Fibroblast of lung (primary cell): ENCODE data around the gene ANLN. TPM values are rescaled to one million over a fixed set of nuclear protein-coding genes. Genes with fewer than 3 reads are reported as not detected.
A peak's percentile ranks its signal among the peaks of the same experiment; 100 is the strongest.

ENCODE experiments used
- DNase-seq, 2 donors: peaks; one replicate each; pipeline versions ENCODE4 v3.0.0 to v3.0.0-alpha.2; 2010; ENCODE audit warnings: low read depth in 2 of 2
- H2AFZ ChIP-seq: 2 replicates; pipeline ENCODE4 v1.5.1; 2012; ENCODE audit warnings: low read length, control low read depth, inconsistent platforms
- H3K27ac ChIP-seq: 2 replicates; pipeline ENCODE4 v1.5.1; 2011; ENCODE audit warnings: low read length, control low read depth; ENCODE audit not compliant: insufficient read depth
- H3K27me3 ChIP-seq: 2 replicates; pipeline ENCODE4 v1.5.1; 2011; ENCODE audit warnings: mild to moderate bottlenecking, low read length; ENCODE audit not compliant: control insufficient read depth, insufficient read depth
- H3K36me3 ChIP-seq: 2 replicates; pipeline ENCODE4 v1.5.1; 2011; ENCODE audit warnings: low read length; ENCODE audit not compliant: control insufficient read depth, insufficient read depth
- H3K4me1 ChIP-seq: 2 replicates; pipeline ENCODE4 v1.5.1; 2011; ENCODE audit warnings: low read length; ENCODE audit not compliant: control insufficient read depth, insufficient read depth; ENCODE audit errors: extremely low read depth
- H3K4me2 ChIP-seq: 2 replicates; pipeline ENCODE4 v1.5.1; 2011; ENCODE audit warnings: low read length, control low read depth; ENCODE audit not compliant: insufficient read depth; ENCODE audit errors: extremely low read depth
- H3K4me3 ChIP-seq, 4 experiments: fragments of 200-600 bp in 1 of 4; sonication (generic) in 1 of 4; replicated peaks in 1 of 4; 2 replicates each; pipeline ENCODE4 v1.5.1; 2011 to 2016; ENCODE audit warnings: low read length in 4 of 4, low read depth in 3 of 4, mild to moderate bottlenecking in 3 of 4, control low read depth in 2 of 4, inconsistent platforms in 1 of 4, mixed read lengths in 1 of 4; ENCODE audit not compliant: insufficient read depth in 1 of 4; ENCODE audit errors: control extremely low read depth in 1 of 4
- H3K79me2 ChIP-seq: 2 replicates; pipeline ENCODE4 v1.5.1; 2012; ENCODE audit warnings: mild to moderate bottlenecking, low read length, inconsistent platforms; ENCODE audit not compliant: control insufficient read depth, insufficient read depth
- H3K9ac ChIP-seq: 2 replicates; pipeline ENCODE4 v1.5.1; 2011; ENCODE audit warnings: mild to moderate bottlenecking, low read length, control low read depth; ENCODE audit not compliant: insufficient read depth
- H3K9me3 ChIP-seq: 2 replicates; pipeline ENCODE4 v1.5.1; 2012; ENCODE audit warnings: low read depth, low read length; ENCODE audit not compliant: control insufficient read depth, insufficient read depth
- H4K20me1 ChIP-seq: 2 replicates; pipeline ENCODE4 v1.5.1; 2011; ENCODE audit warnings: low read length; ENCODE audit not compliant: control insufficient read depth, insufficient read depth; ENCODE audit errors: extremely low read depth
- CTCF ChIP-seq, 2 donors: IDR thresholded peaks in 1 of 2; conservative IDR thresholded peaks in 1 of 2; 1 replicate in 1 of 2; 2 replicates in 1 of 2; pipeline ENCODE4 v1.5.1; 2011 to 2012; ENCODE audit warnings: low read length in 2 of 2, control low read depth in 1 of 2, inconsistent platforms in 1 of 2, low read depth in 1 of 2, mild to moderate bottlenecking in 1 of 2
- EZH2 ChIP-seq: IDR thresholded peaks from 2 replicates; pipeline ENCODE4 v1.5.1; 2012; ENCODE audit warnings: low read length, control low read depth, mild to moderate bottlenecking; ENCODE audit errors: missing control alignments
- polyA plus RNA-seq, 2 donors: library from polyadenylated mRNA; depleted of rRNA in 1 of 2; stranded (reverse) in 1 of 2; unstranded in 1 of 2; fragments of >200 nt; gene quantifications; 2 replicates each; pipeline ENCODE4 v1.2.1, GENCODE V29; 2011 to 2012; ENCODE audit warnings: missing spikeins in 1 of 2
- total RNA-seq: library from RNA; depleted of rRNA; stranded (reverse); fragments of >200 nt; gene quantifications from 2 replicates; pipeline ENCODE4 v1.2.1, GENCODE V29; 2014

ANLN gene
- total and polyA plus RNA-seq, 2 donors (not counting 1 experiment from before 2014, with no cell fraction given), result 21.5 to 25.3 TPM

- Histone ChIP-seq H3K4me3 (no peak overlapping the region), H2AFZ (no peak overlapping the region), H3K27me3 (no peaks in the 10 kb centered on the region), H3K36me3 (no peaks in the 10 kb centered on the region), H3K9ac (no peak overlapping the region), H3K9me3 (no peaks in the 10 kb centered on the region), H3K4me2 (no peak overlapping the region), H3K79me2 (no peaks in the 10 kb centered on the region), H3K27ac (no peak overlapping the region), H3K4me1 (peaks cover 7% of the 10 kb centered on the region), H4K20me1 (no peaks in the 10 kb centered on the region)
- no peak for TF ChIP-seq CTCF (conservative IDR thresholded peaks at IDR 0.05 in 1 of 2, IDR thresholded peaks at IDR 0.05 in 1 of 2; ENCODE audit: low read depth in 1 of 2, low read length in 2 of 2)
- no peak for TF ChIP-seq EZH2
- DNase-seq, result no peak
Observed at GRCh38 chr7:36344622-36345021, 45.0 kb upstream of the ANLN start.

- TF ChIP-seq CTCF (conservative IDR thresholded peaks at IDR 0.05 in 1 of 2, IDR thresholded peaks at IDR 0.05 in 1 of 2; ENCODE audit: low read depth in 1 of 2, low read length in 2 of 2), result no peak
- TF ChIP-seq EZH2, result no peak
- DNase-seq, result peak in 1 of 2 donors; percentile 30
- Histone ChIP-seq H3K9me3 (no peaks in the 10 kb centered on the region), H3K27me3 (no peaks in the 10 kb centered on the region), H4K20me1 (no peaks in the 10 kb centered on the region), H3K9ac (no peak overlapping the region), H3K4me3 (no peak overlapping the region), H2AFZ (no peak overlapping the region), H3K4me2 (no peak overlapping the region), H3K27ac (no peak overlapping the region), H3K79me2 (no peaks in the 10 kb centered on the region), H3K36me3 (no peaks in the 10 kb centered on the region), H3K4me1 (peaks cover 7% of the 10 kb centered on the region)
Observed at GRCh38 chr7:36346260-36346831, 43.3 kb upstream of the ANLN start.

- TF ChIP-seq CTCF (conservative IDR thresholded peaks at IDR 0.05 in 1 of 2, IDR thresholded peaks at IDR 0.05 in 1 of 2; ENCODE audit: low read depth in 1 of 2, low read length in 2 of 2), result no peak
- no peak for TF ChIP-seq EZH2
- no peaks in the 10 kb centered on the region for H3K79me2 ChIP-seq
- H3K4me2 ChIP-seq, result peak overlapping the region; percentile 48
- no peak overlapping the region for H3K9ac ChIP-seq
- H3K4me3 ChIP-seq, result no peak overlapping the region
- H3K4me1 ChIP-seq, result peaks cover 7% of the 10 kb centered on the region
- no peaks in the 10 kb centered on the region for H4K20me1 ChIP-seq
- no peak overlapping the region for H2AFZ ChIP-seq
- H3K36me3 ChIP-seq, result no peaks in the 10 kb centered on the region
- no peaks in the 10 kb centered on the region for H3K9me3 ChIP-seq
- DNase-seq, result peak; percentile 41 to 72
- H3K27ac ChIP-seq, result no peak overlapping the region
- no peaks in the 10 kb centered on the region for H3K27me3 ChIP-seq
Observed at GRCh38 chr7:36348256-36348655, 41.4 kb upstream of the ANLN start.
